C4-2B (cell line): ENCODE data around the gene SMTNL1.

Source experiments
- H3K27ac ChIP-seq: fragments of 450-650 bp; 2 replicates; pipeline ENCODE4 v1.5.1; 2017
- CTCF ChIP-seq: fragments of 450-650 bp; conservative IDR thresholded peaks from 2 replicates; pipeline ENCODE4 v1.5.1; 2017; ENCODE audit warnings: mild to moderate bottlenecking
- ZFX ChIP-seq: fragments of 450-650 bp; IDR thresholded peaks from 2 replicates; pipeline ENCODE4 v1.6.1; 2017

SMTNL1 gene

DNA sequence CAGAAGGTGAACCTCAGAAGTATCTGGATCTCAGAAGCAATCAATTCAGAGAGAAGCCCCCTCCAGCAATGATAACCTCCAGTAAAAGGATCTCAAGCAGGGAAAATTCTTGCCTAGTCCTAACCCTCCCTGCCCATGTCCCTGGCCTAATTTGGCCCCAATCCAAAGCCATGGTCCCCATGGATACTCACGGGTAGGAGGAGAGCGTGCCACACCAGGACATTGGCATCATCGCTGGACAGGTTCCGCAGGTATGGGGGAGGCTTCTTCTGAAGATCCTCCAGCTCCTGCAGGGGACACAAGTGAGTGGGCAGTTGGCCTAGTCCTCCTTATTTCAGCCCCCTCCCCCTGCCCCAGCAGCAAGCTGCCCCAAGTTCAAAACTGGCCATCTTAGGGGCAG, 22.8 kb downstream of the SMTNL1 start:
- no peak for TF ChIP-seq CTCF
- no peak for TF ChIP-seq ZFX
- peak overlapping the region; percentile 46 for H3K27ac ChIP-seq

DNA sequence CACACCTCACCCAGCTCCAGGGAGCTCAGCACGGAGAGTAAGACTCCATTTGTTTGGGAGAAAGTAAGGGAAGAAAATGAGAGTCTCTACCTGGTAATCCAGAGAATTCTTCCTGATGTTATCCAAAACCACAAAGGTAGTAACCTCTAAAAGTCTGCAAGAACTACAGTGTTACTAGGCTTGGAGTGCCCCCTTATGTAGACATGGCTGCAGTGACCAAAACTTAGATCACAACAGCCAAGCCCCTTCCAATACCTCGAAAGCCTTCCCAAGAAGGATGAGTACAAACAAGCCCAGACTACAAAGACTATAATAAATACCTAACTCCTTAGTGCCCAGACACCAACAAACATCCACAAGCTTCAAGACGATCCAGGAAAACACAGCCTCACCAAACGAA, 25.2 kb downstream of the SMTNL1 start:
- TF ChIP-seq CTCF (no peak), ZFX (no peak)

GRCh38 chr11:57566005-57566904, 28.9 kb downstream of the SMTNL1 start:
- no peak for TF ChIP-seq CTCF
- no peak for TF ChIP-seq ZFX
- H3K27ac ChIP-seq, result no peak overlapping the region

More for the DNA sequence above, 25.2 kb downstream of the SMTNL1 start:
- no peak overlapping the region for H3K27ac ChIP-seq

- TF ChIP-seq ZFX, result no peak
- no peak for TF ChIP-seq CTCF
- H3K27ac ChIP-seq, result no peak overlapping the region
These were observed 29.6 kb downstream of the SMTNL1 start for GRCh38 chr11:57566905-57567514.

DNA sequence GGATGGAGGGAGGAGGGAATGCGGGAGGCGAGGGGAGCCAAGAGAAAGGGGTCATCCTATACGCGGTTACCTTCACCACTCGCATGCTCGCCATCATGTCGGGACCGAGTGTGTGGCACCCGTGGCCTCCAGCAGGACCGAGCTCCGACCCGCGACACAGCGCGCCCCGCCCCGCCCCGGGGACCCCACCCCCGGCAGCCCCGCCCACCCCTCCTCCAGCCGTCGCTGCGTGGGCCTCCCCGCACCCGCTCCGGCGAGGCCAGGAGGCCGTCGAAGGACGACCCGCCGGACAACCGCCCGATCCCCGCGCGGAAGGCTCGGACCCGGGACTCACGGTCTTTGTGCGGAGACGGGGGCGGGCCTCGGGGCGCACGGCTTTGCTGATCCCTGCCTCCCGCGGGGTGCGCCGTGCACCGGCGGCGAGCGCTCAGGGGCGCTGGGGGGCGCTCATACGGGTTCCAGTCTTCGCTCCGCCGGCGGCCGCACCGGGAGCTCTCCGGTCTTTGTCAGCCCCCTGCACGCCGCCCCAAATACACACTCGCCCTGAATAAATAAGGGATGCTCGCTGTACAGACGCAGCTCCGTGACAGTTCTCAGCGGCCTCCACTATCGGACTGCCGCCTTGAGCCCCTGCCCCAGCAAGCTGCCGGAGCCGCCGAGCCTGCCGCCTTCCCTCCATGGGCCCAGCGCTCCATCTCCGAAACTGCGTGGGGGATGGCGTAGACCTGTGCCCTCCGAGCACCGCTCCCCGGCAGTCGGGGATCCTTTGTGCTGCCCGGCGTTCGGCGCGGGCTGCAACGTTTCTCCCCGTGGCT, 30.3 kb downstream of the SMTNL1 start, which contains the start of gene UBE2L6:
UBE2L6 (minus strand) TSS at position 158 of the 815 bp plus-strand sequence; CDS start at position 97, 61 bp downstream.
- no peak for TF ChIP-seq ZFX
- no peak; the same call in 1 of the 2 replicates for TF ChIP-seq CTCF
- no peak within 1 kb of the TSS for H3K27ac ChIP-seq

- H3K27ac ChIP-seq, result no peak overlapping the region
- TF ChIP-seq CTCF, result peak; percentile 91
- TF ChIP-seq ZFX, result no peak
These were observed 31.0 kb downstream of the SMTNL1 start for GRCh38 chr11:57568330-57568766.
